Esophagus (tissue), 2 donors: ENCODE data around the gene NME7. TPM values are rescaled to one million over a fixed set of nuclear protein-coding genes. Genes with fewer than 3 reads are reported as not detected.

Source experiments
- H3K27ac ChIP-seq, 2 donors: one replicate each; pipeline ENCODE4 v1.5.1; 2013; ENCODE audit warnings: low read depth in 2 of 2, mild to moderate bottlenecking in 2 of 2, inconsistent platforms in 1 of 2, low read length in 1 of 2, moderate library complexity in 1 of 2
- H3K27me3 ChIP-seq, 2 donors: one replicate each; pipeline ENCODE4 v1.6.1; 2013; ENCODE audit warnings: low read length in 2 of 2, control low read depth in 1 of 2, mild to moderate bottlenecking in 1 of 2; ENCODE audit not compliant: insufficient read depth in 2 of 2, control insufficient read depth in 1 of 2
- H3K36me3 ChIP-seq, 2 donors: one replicate each; pipeline ENCODE4 v1.6.1; 2013; ENCODE audit warnings: low read length in 1 of 2; ENCODE audit not compliant: control insufficient read depth in 2 of 2, insufficient read depth in 2 of 2
- H3K4me1 ChIP-seq, 2 donors: one replicate each; pipeline ENCODE4 v1.6.1; 2013; ENCODE audit warnings: low read length in 1 of 2; ENCODE audit not compliant: control insufficient read depth in 2 of 2, insufficient read depth in 2 of 2
- H3K4me3 ChIP-seq, 2 donors: one replicate each; pipeline ENCODE4 v1.5.1; 2013; ENCODE audit warnings: low read length in 2 of 2, mild to moderate bottlenecking in 2 of 2, low read depth in 1 of 2, moderate library complexity in 1 of 2
- H3K9me3 ChIP-seq, 2 donors: one replicate each; pipeline ENCODE4 v1.6.1; 2013; ENCODE audit warnings: mild to moderate bottlenecking in 2 of 2, low read depth in 1 of 2, low read length in 1 of 2, moderate library complexity in 1 of 2; ENCODE audit not compliant: control insufficient read depth in 2 of 2, insufficient read depth in 1 of 2
- WGBS, 2 donors: extraction: QIAGEN DNeasy Blood & Tissue Kit; methylation state at CpG; one replicate each; pipeline ENCODE4 v1.1.7; 2013; 5-methylcytosine and 5-hydroxymethylcytosine counted together
- polyA plus RNA-seq, 2 donors: library from polyadenylated mRNA; stranded (reverse); fragments of 200-250 nt; gene quantifications; one replicate each; pipeline ENCODE4 v1.2.3, GENCODE V29; 2013
- donor health status: healthy with polysubstance abuse.
- donor health status: Bipolar disorder and iron deficiency.

NME7 gene
- polyA plus RNA-seq, 2 donors, result 2.0 to 5.6 TPM

GRCh38 chr1:169371404-169371803 is 3.8 kb upstream of the NME7 start:
- WGBS, 2 donors, result 69 to 74% methylated on average over 1 of the region's 1 CpG
- H3K9me3 ChIP-seq, result no peaks in the 10 kb centered on the region
- H3K4me3 ChIP-seq, result no peak overlapping the region
- H3K27me3 ChIP-seq, result no peaks in the 10 kb centered on the region
- no peak overlapping the region for H3K27ac ChIP-seq
- peaks cover 0 to 4% of the 10 kb centered on the region in 2 donors for H3K36me3 ChIP-seq
- H3K4me1 ChIP-seq, result no peaks in the 10 kb centered on the region

DNA sequence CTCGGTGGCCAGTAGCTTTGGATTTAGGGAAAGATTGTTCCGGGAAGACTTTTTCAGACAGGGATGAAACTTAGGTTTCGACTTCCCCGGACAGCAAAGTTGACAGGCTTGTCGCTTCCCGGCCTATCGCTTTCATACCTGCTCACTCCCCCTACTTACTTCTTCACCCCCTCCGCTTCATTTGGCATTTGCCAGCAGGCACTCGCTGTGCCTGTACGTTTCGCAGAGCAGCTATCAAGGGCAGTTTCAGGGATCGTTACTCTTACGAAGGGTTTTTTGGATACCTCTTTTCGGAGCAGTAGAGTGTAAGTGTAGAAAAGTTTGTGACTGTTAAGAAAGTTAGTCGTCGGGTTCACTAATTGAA is 791 bp upstream of the NME7 start:
- WGBS, 2 donors, result 1% methylated on average over 16 of the region's 16 CpGs
- Histone ChIP-seq H3K9me3 (no peaks in the 10 kb centered on the region), H3K27me3 (no peaks in the 10 kb centered on the region), H3K4me3 (peak overlapping the region; percentile 75 to 97), H3K27ac (peak overlapping the region; percentile 90 to 91), H3K36me3 (peaks cover 0 to 4% of the 10 kb centered on the region in 2 donors), H3K4me1 (no peaks in the 10 kb centered on the region)

GRCh38 chr1:169367096-169367685 is 406 bp downstream of the NME7 start:
- H3K27me3 ChIP-seq, result no peaks in the 10 kb centered on the region
- WGBS, 2 donors, result 7 to 12% methylated on average over 15 of the region's 15 CpGs
- H3K27ac ChIP-seq, result peak overlapping the region; percentile 74 to 90

GRCh38 chr1:169364948-169365347 is 2.6 kb downstream of the NME7 start:
- Histone ChIP-seq H3K4me3 (no peak overlapping the region), H3K36me3 (peaks cover 0 to 2% of the 10 kb centered on the region in 2 donors), H3K27ac (peak overlapping the region in 1 of 2 donors; percentile 34), H3K27me3 (no peaks in the 10 kb centered on the region), H3K9me3 (no peaks in the 10 kb centered on the region), H3K4me1 (no peaks in the 10 kb centered on the region)
- WGBS, 2 donors, result 90 to 97% methylated on average over 2 of the region's 2 CpGs

More at GRCh38 chr1:169367096-169367685, 406 bp downstream of the NME7 start:
- Histone ChIP-seq H3K9me3 (no peaks in the 10 kb centered on the region), H3K4me1 (no peaks in the 10 kb centered on the region), H3K36me3 (peaks cover 0 to 4% of the 10 kb centered on the region in 2 donors), H3K4me3 (peak overlapping the region; percentile 75 to 97)

- 58 to 60% methylated on average over 5 of the region's 5 CpGs for WGBS, 2 donors
- Histone ChIP-seq H3K36me3 (no peaks in the 10 kb centered on the region), H3K4me3 (no peak overlapping the region), H3K27me3 (no peaks in the 10 kb centered on the region), H3K9me3 (no peaks in the 10 kb centered on the region), H3K27ac (no peak overlapping the region), H3K4me1 (no peaks in the 10 kb centered on the region)
These were observed 4.4 kb downstream of the NME7 start for GRCh38 chr1:169363046-169363730.

DNA sequence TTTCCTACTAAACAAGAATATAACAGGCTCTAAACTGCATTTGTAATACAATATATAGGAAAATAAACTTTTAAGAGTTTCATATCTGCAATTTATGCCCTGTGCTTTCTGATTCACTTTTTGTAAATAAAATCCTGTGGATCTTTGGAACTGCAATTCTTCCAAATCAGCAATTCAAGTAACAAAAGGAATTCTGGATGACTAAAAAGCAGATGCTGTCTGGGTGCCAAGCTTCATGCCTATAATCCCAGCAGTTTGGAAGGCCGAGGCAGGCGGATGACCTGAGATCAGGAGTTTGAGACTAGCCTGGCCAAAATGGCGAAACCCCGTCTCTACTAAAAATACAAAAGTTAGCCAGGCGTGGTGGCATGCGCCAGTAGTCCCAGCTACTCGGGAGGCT is 6.3 kb downstream of the NME7 start:
- H3K27ac ChIP-seq, result no peak overlapping the region
- no peaks in the 10 kb centered on the region for H3K27me3 ChIP-seq
- no peaks in the 10 kb centered on the region for H3K36me3 ChIP-seq
- H3K9me3 ChIP-seq, result no peaks in the 10 kb centered on the region
- no peak overlapping the region for H3K4me3 ChIP-seq
- 83 to 88% methylated on average over 7 of the region's 7 CpGs for WGBS, 2 donors
- no peaks in the 10 kb centered on the region for H3K4me1 ChIP-seq

- H3K27ac ChIP-seq, result no peak overlapping the region
- H3K27me3 ChIP-seq, result no peaks in the 10 kb centered on the region
- no peak overlapping the region for H3K4me3 ChIP-seq
- H3K4me1 ChIP-seq, result no peaks in the 10 kb centered on the region
- 93 to 94% methylated on average over 1 of the region's 1 CpG for WGBS, 2 donors
- H3K9me3 ChIP-seq, result no peaks in the 10 kb centered on the region
- H3K36me3 ChIP-seq, result no peaks in the 10 kb centered on the region
These were observed 7.2 kb downstream of the NME7 start for GRCh38 chr1:169360415-169360814.

GRCh38 chr1:169348383-169349036 is 19.1 kb downstream of the NME7 start:
- no peak overlapping the region for H3K27ac ChIP-seq

GRCh38 chr1:169347688-169348382 is 19.8 kb downstream of the NME7 start:
- Histone ChIP-seq H3K36me3 (no peaks in the 10 kb centered on the region), H3K4me1 (no peaks in the 10 kb centered on the region), H3K4me3 (no peak overlapping the region), H3K9me3 (no peaks in the 10 kb centered on the region), H3K27ac (no peak overlapping the region), H3K27me3 (no peaks in the 10 kb centered on the region)
- WGBS, 2 donors, result 89% methylated on average over 2 of the region's 2 CpGs

More at GRCh38 chr1:169348383-169349036, 19.1 kb downstream of the NME7 start:
- H3K4me1 ChIP-seq, result no peaks in the 10 kb centered on the region
- H3K36me3 ChIP-seq, result no peaks in the 10 kb centered on the region
- no peaks in the 10 kb centered on the region for H3K27me3 ChIP-seq
- no peaks in the 10 kb centered on the region for H3K9me3 ChIP-seq
- no peak overlapping the region for H3K4me3 ChIP-seq
- 40 to 44% methylated on average over 5 of the region's 5 CpGs for WGBS, 2 donors
